T-cell (primary cell): Measurements from ENCODE around the gene DUOX2. TPM values are rescaled to one million over a fixed set of nuclear protein-coding genes. Genes with fewer than 3 reads are reported as not detected.
"Not testable (repeated sequence)": the region's sequence is repeated elsewhere in the genome, so short reads cannot be mapped to it uniquely, and the experiment has no call there.

Source experiments
- ATAC-seq, 4 experiments: fragments of 200-7000 bp in 3 of 4; fragments of 150-1000 bp in 1 of 4; cut with Tn5 transposase; replicated peaks in 1 of 4; 1 replicate in 3 of 4; 2 replicates in 1 of 4; pipeline ENCODE4 v1.10.0; 2021; ENCODE audit warnings: moderate library complexity in 3 of 4, mild to moderate bottlenecking in 2 of 4, moderate number of reproducible peaks in 1 of 4
- CTCF ChIA-PET, 2 donors: fragments of 300-600 bp; sonication (Branson Sonifier 250); formaldehyde crosslinking; loops; one replicate each; lab custom pipeline; 2022; ENCODE audit warnings: antibody characterized with exemption in 2 of 2; lab: Charles Lee
- POLR2A ChIA-PET, 2 donors: fragments of 300-600 bp; sonication (Branson Sonifier 250); formaldehyde crosslinking; loops; one replicate each; lab custom pipeline; 2022; ENCODE audit warnings: antibody characterized with exemption in 2 of 2; lab: Charles Lee
- DNase-seq, 35 experiments: peaks; one replicate each; pipeline versions ENCODE4 v3.0.0 to v3.0.0-alpha.2; 2013 to 2023
- H3K27ac ChIP-seq: one replicate; pipeline ENCODE4 v1.5.1; 2013; ENCODE audit warnings: low read length
- H3K27me3 ChIP-seq, 2 experiments: replicated peaks in 1 of 2; 1 replicate in 1 of 2; 2 replicates in 1 of 2; pipeline versions ENCODE4 v1.6.1 to v1.7.0; 2013; ENCODE audit warnings: low read length in 1 of 2, mixed read lengths in 1 of 2; ENCODE audit not compliant: control insufficient read depth in 2 of 2, insufficient read depth in 2 of 2; ENCODE audit errors: extremely low read depth in 1 of 2
- H3K36me3 ChIP-seq, 2 donors: 1 replicate in 1 of 2; 2 replicates in 1 of 2; pipeline versions ENCODE4 v1.6.1 to v1.7.0; 2013; ENCODE audit warnings: low read length in 1 of 2; ENCODE audit not compliant: control insufficient read depth in 2 of 2, insufficient read depth in 1 of 2; ENCODE audit errors: extremely low read depth in 1 of 2
- H3K4me1 ChIP-seq, 2 experiments: 1 replicate in 1 of 2; 2 replicates in 1 of 2; pipeline versions ENCODE4 v1.6.1 to v1.7.0; 2013; ENCODE audit warnings: low read length in 2 of 2, mixed read lengths in 1 of 2; ENCODE audit not compliant: insufficient read depth in 2 of 2, control insufficient read depth in 1 of 2; ENCODE audit errors: extremely low read depth in 1 of 2
- H3K4me3 ChIP-seq, 2 donors: 1 replicate in 1 of 2; 2 replicates in 1 of 2; pipeline versions ENCODE4 v1.5.1 to v1.7.0; 2013; ENCODE audit warnings: mild to moderate bottlenecking in 2 of 2, low read length in 1 of 2, moderate library complexity in 1 of 2; ENCODE audit not compliant: control insufficient read depth in 1 of 2; ENCODE audit errors: extremely low read depth in 1 of 2
- H3K9me3 ChIP-seq: 2 replicates; pipeline ENCODE4 v1.7.0; 2013
- H3K27ac Mint-ChIP-seq, 2 donors: one replicate each; pipeline ENCODE4 v1.8.0; 2020 to 2021; ENCODE audit warnings: mild to moderate bottlenecking in 2 of 2, mixed read lengths in 2 of 2
- H3K27me3 Mint-ChIP-seq, 2 donors: one replicate each; pipeline ENCODE4 v1.8.0; 2021 to 2022; ENCODE audit warnings: mixed read lengths in 2 of 2
- H3K36me3 Mint-ChIP-seq: one replicate; pipeline ENCODE4 v1.8.0; 2021; ENCODE audit warnings: mixed read lengths
- H3K4me1 Mint-ChIP-seq, 3 donors: one replicate each; pipeline ENCODE4 v1.8.0; 2020 to 2022; ENCODE audit warnings: mixed read lengths in 3 of 3, mild to moderate bottlenecking in 1 of 3
- H3K4me3 Mint-ChIP-seq, 3 donors: one replicate each; pipeline ENCODE4 v1.8.0; 2020 to 2022; ENCODE audit warnings: mild to moderate bottlenecking in 3 of 3, mixed read lengths in 3 of 3, moderate library complexity in 3 of 3
- H3K9me3 Mint-ChIP-seq, 3 donors: one replicate each; pipeline ENCODE4 v1.8.0; 2020 to 2022; ENCODE audit warnings: mixed read lengths in 3 of 3
- WGBS: methylation state at CpG from one replicate; pipeline ENCODE4 v1.1.5; 2013; ENCODE audit warnings: missing lambda C conversion rate; ENCODE audit not compliant: insufficient coverage; 5-methylcytosine and 5-hydroxymethylcytosine counted together
- total RNA-seq, 35 experiments: library from RNA in 6 of 35; stranded (reverse) in 6 of 35; fragments of 120-200 nt in 1 of 35; gene quantifications; one replicate each; pipeline versions ENCODE4 v1.2.1 to v1.2.4 and lab custom pipeline; 2013 to 2026

DUOX2 gene
- total RNA-seq, 5 donors from 2014 or later (not counting 1 experiment from before 2014, with no cell fraction given): 0.10 to 0.16 (median 0.12) TPM; not detected in 2

- H3K27me3 Mint-ChIP-seq, H3K4me3 Mint-ChIP-seq, H3K4me1 ChIP-seq, POLR2A ChIA-PET, H3K36me3 Mint-ChIP-seq, H3K36me3 ChIP-seq, H3K9me3 Mint-ChIP-seq, H3K4me1 Mint-ChIP-seq, H3K27ac ChIP-seq, H3K9me3 ChIP-seq, H3K27me3 ChIP-seq, H3K27ac Mint-ChIP-seq, ATAC-seq, CTCF ChIA-PET, DNase-seq, H3K4me3 ChIP-seq: not testable (repeated sequence)
- no CpG with 5 or more reads among the region's 2 CpGs for WGBS
Observed at GRCh38 chr15:45077391-45077790, 36.6 kb downstream of the DUOX2 start.

- no CpG with 5 or more reads among the region's 9 CpGs for WGBS
- H3K4me1 Mint-ChIP-seq, CTCF ChIA-PET: not testable (repeated sequence)
Observed at GRCh38 chr15:45075440-45076320, 38.3 kb downstream of the DUOX2 start.

DNA sequence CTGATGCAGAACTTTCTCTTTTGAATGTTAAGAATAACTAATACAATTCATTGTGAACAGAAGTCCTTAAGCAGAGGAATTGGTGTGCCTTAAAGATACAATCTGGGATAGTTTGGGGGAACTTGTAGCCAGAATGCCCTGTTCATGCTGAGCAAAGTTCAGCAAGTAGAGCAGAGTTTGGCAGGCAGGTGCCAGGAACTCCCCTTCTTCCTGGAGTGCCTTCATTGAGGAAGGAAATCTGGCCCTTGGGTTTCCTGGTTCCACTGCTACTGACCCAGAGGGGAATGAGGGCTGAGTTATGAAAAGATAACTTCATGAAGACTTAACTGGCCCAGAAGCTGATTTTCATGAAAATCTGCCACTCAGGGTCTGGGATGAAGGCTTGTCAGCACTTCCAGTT is 40.4 kb downstream of the DUOX2 start:
- ATAC-seq, H3K4me3 ChIP-seq, H3K4me3 Mint-ChIP-seq, H3K9me3 ChIP-seq, H3K4me1 ChIP-seq, H3K27me3 ChIP-seq, H3K27ac Mint-ChIP-seq, H3K27ac ChIP-seq, H3K36me3 ChIP-seq, H3K9me3 Mint-ChIP-seq, POLR2A ChIA-PET, DNase-seq, H3K4me1 Mint-ChIP-seq, H3K27me3 Mint-ChIP-seq, CTCF ChIA-PET, H3K36me3 Mint-ChIP-seq: not testable (repeated sequence)

More at GRCh38 chr15:45075440-45076320, 38.3 kb downstream of the DUOX2 start:
- ATAC-seq, H3K4me3 ChIP-seq, H3K36me3 ChIP-seq, H3K27me3 ChIP-seq, DNase-seq, H3K27ac Mint-ChIP-seq, H3K27me3 Mint-ChIP-seq, H3K36me3 Mint-ChIP-seq, H3K27ac ChIP-seq, H3K9me3 Mint-ChIP-seq, H3K4me3 Mint-ChIP-seq, H3K4me1 ChIP-seq, H3K9me3 ChIP-seq, POLR2A ChIA-PET: not testable (repeated sequence)

DNA sequence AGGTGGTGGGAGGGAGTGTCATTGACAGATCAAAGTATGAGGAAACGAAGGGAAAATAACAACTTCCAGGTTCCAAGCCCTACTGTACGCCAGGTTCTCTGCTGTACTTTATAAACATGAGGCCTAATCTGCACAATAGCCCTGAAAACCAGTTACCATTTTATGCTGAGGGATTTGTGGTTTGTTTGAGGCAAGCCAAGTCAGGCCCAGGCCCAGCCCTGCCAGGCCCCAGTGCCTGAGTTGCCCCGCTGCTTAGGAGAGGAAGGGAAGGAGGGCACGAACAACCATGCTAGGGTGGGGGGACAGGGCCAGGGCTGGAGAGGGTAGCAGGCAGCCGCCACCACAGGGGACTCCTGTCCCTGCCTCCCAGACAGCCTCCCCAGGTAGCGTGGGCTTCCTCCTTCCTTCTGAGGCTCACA is 44.0 kb downstream of the DUOX2 start:
- DNase-seq, H3K27me3 Mint-ChIP-seq, H3K27ac ChIP-seq, H3K4me3 ChIP-seq, CTCF ChIA-PET, H3K27ac Mint-ChIP-seq, H3K27me3 ChIP-seq, H3K4me3 Mint-ChIP-seq, H3K36me3 ChIP-seq, POLR2A ChIA-PET, H3K9me3 ChIP-seq, ATAC-seq, H3K9me3 Mint-ChIP-seq, H3K4me1 Mint-ChIP-seq, H3K4me1 ChIP-seq: not testable (repeated sequence)
- H3K36me3 Mint-ChIP-seq: peaks cover 12% of the 10 kb centered on the region
- no CpG with 5 or more reads among the region's 6 CpGs for WGBS

DNA sequence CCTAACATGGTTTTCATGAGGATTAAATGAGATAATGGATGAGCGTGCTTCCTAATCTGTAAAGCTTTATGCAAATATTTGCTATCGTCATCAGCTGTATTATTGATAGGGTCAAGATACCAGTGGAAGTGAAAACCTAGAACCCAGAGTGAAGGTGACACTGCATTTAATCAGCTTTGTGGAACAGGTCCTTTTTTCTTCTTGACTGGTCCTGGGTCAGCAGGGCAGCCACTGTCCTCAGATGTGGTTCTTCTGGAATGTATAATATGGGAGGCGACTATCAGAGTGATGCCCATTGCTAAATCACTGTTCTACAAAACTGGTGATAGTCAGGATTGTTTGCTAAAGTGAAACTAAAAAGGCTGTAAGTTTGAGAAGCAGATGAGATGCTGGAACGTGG is 49.6 kb downstream of the DUOX2 start:
- no peaks in the 10 kb centered on the region for H3K9me3 ChIP-seq
- no CpG with 5 or more reads among the region's 4 CpGs for WGBS
- no peaks in the 10 kb centered on the region for H3K27me3 ChIP-seq
- H3K4me3 ChIP-seq: no peak overlapping the region
- POLR2A ChIA-PET: no interaction called here
- Mint-ChIP-seq H3K27me3 (no peaks in the 10 kb centered on the region), H3K36me3 (peaks cover 23% of the 10 kb centered on the region), H3K4me3 (no peak overlapping the region), H3K9me3 (no peaks in the 10 kb centered on the region), H3K4me1 (peaks cover 0 to 6% (median 3%) of the 10 kb centered on the region in 3 donors), H3K27ac (no peak overlapping the region)
- CTCF ChIA-PET: no interaction called here
- no peak for DNase-seq
- no peak overlapping the region for H3K27ac ChIP-seq
- H3K36me3 ChIP-seq: no peaks in the 10 kb centered on the region
- no peak for ATAC-seq
- H3K4me1 ChIP-seq: no peaks in the 10 kb centered on the region

GRCh38 chr15:45062301-45062700 is 51.7 kb downstream of the DUOX2 start:
- H3K9me3 Mint-ChIP-seq, H3K4me3 Mint-ChIP-seq, H3K4me1 Mint-ChIP-seq, H3K36me3 ChIP-seq, H3K27me3 ChIP-seq, ATAC-seq, DNase-seq, H3K9me3 ChIP-seq, H3K27ac Mint-ChIP-seq, H3K4me1 ChIP-seq, H3K4me3 ChIP-seq, H3K27me3 Mint-ChIP-seq, H3K27ac ChIP-seq, CTCF ChIA-PET, POLR2A ChIA-PET: not testable (repeated sequence)
- WGBS: no CpG with 5 or more reads among the region's 7 CpGs
- peaks cover 20% of the 10 kb centered on the region for H3K36me3 Mint-ChIP-seq
